T47D (cell line): ENCODE results near the gene C1QA.
"Not testable (repeated sequence)": the region's sequence is repeated elsewhere in the genome, so short reads cannot be mapped to it uniquely, and the experiment has no call there.

Experiments
- DNase-seq, 2 experiments: peaks; one replicate each; pipeline versions ENCODE4 v3.0.0 to v3.0.0-alpha.2; 2011 to 2012; ENCODE audit warnings: low read depth in 1 of 2, low spot score in 1 of 2
- JUND ChIP-seq: IDR thresholded peaks from 2 replicates; pipeline ENCODE4 v1.6.1; 2012; ENCODE audit warnings: low read depth
- in situ Hi-C: cut with HindIII; loops from 2 replicates; pipeline ENCODE4 v1.10.0; 2016; ENCODE audit warnings: low sequenced_read_pairs, low pct_unique_long_range_greater_than_20kb

Gene C1QA

DNA sequence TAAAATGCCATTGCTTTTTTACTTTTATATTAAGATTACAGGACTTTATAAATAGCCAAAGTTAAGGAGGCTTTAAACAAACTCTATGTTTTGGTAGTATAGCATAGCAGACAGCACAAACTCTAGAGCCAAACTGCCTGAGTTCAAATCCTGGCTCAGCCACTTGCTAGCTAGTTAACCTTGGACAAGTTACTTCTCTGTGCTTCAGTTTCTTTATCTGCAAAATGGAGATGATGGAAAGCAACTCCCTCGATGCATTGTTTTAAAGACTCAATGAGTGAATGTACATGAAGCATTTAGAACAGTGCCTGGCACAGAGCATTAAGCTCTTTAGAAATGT, 38.0 kb downstream of the C1QA start:
- in situ Hi-C loops = no loop called here
- no peak for TF ChIP-seq JUND
- no peak for DNase-seq

DNA sequence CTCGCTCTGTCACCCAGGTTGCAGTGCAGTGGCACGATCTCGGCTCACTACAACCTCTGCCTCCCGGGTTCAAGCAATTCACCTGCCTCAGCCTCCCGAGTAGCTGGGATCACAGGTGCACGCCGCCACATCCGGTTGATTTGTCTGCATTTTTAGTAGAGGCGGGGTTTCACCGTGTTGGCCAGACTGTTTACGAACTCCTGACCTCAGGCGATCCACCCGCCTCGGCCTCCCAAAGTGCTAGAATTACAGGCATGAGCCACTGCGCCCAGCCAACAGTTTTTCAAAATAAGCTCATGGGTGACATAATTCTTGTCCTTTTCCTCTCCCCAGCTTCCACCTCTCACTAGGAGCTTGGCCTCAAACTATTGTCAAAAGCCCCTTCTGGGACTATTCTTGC, 39.7 kb downstream of the C1QA start:
- in situ Hi-C loops, DNase-seq: not testable (repeated sequence)

DNA sequence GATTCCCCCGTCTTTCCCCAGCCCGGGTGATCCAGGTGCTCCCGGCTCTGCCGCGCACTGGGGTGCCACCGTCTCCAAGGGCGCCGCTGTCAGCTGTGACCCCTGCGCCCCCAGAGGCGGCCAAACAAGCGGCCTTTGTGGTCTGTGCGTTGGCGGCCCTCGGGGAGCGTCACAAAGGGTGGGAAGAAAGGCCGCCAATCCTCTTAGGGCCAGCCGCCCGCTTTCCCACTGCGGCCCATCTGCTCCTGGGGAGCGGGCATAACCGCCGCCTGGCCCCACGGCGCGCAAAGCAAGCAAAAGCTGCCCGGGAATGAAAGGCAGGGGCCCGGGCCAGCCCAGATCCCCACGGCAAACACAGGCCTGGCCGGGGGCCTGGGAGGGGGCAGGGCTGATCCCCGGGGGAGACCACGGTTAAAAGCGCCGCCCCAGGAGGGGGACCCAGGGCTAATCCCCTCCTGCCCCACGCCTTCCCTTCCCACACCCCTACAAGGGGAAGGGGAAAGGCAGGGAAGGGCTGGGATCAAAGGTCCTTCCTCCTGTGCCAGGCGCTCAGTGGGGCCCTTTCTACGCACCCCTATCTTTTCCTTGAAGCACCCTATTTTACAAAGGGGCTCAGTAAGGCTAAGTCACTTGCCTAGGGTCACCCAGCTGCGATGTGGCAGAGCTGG, 40.6 kb downstream of the C1QA start:
- in situ Hi-C loops = no loop called here
- no peak for DNase-seq
- no peak for TF ChIP-seq JUND

DNA sequence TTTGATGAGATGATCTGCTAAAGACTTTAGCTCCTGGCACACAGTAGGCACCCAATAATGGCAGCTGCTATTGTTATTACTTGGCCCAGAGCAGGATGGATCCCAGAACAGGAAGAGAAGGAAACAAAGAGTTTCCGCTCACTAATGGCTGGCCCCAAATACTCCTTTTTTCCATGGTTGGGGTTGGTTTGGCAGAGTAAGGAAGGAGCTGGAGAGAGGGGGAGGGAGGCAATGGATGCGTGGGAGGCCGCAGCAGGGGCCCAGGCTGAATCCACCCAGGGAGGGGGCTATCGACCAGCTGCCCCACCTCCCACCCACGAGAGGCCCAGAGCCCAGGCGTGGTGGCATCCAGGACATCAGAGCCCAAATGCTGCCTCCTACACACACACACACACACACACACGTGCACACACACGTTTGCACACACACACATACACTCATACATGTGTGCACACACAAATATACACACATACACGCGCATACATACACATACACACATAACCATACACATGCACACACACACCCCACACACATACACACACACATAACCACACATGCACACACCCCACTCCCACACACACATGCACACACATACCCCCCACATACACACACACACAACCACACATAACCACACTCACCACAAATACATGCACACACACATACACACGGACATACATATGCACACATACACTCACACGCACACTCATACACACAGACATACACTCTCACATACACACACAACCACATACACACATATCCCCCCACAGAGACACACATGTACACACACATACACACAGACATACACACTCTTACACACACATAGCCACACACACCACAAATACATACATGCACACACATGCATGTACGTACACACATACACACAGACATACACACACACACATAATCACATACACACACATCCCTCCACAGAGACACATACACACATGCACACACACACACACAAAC, 41.8 kb downstream of the C1QA start:
- in situ Hi-C loops = no loop called here
- no peak for DNase-seq
- no peak for TF ChIP-seq JUND

DNA sequence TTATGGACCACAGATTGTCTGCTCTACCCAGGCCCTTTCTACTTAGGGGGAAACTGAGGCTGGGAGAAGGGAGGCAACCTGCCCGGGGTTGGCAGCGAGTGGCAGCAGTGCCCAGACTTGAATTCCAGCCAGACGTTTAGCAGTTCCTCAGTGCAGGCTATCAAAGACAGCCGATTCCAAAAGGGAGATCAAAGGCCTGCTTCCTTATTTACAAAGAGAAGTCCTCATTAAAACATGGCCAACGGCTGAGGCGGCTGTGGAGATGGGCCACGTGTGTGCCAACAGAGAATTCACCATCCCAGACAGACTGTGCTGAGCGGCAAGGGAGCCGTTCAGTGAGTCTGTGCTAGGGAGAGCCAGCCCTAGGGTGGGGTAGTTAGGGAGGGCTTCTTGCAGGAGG, 44.3 kb downstream of the C1QA start:
- no peak for DNase-seq
- no peak for TF ChIP-seq JUND
- in situ Hi-C loops = no loop called here

DNA sequence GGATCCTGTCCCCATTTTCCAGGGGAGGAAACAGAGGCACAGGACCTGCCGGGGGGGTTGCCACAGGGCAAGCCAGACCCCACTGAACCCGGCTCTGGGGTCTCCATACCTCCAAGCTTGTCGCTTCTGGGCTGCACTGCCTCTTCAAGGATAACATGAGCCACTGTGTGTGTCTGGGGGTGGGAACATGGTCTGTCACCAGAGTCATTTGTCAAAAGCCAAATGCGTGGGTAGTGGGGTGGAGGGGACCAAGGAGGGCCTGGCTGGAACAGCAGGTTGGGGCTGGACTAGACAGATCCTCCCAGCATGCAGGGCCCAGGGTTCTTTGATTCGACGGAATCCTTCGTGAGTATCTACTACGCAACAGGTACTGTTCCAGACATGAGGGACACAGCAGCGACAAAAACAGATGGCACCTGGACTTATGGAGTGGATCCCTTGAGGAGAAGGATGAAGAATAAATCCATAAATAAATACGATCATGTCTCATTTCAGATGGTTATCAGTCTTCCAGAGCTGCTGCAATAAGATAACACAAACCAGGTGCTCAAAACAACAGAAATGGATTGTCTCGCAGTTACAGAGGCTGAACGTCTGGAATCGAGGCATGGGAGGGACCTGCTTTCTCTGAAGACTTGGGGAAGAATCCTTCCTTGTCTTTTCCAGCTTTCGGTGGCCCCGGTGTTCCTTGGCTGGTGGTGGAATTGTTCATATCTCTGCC, 45.3 kb downstream of the C1QA start:
- in situ Hi-C loops = no loop called here
- DNase-seq = no peak
- TF ChIP-seq JUND = no peak

DNA sequence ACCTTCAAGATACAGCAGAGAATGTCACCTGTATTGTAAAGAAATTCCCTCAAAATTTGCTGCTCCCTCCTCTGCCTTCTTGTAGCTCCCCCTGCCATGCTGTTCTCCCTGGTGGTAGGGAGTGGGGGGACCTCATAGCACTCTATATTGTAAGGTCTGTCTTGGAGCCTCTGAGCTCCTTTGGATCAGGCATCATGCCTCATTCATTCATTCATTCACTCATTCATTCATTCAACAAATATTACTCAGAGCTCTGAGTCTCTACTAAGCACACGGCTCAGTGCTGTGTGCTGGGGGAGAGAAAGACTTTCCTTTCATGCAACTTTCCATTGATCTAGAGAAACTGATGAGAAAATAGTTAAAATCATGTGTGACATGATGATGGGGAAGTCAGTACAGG, 47.1 kb downstream of the C1QA start:
- no peak for TF ChIP-seq JUND
- in situ Hi-C loops = no loop called here
- no peak for DNase-seq

DNA sequence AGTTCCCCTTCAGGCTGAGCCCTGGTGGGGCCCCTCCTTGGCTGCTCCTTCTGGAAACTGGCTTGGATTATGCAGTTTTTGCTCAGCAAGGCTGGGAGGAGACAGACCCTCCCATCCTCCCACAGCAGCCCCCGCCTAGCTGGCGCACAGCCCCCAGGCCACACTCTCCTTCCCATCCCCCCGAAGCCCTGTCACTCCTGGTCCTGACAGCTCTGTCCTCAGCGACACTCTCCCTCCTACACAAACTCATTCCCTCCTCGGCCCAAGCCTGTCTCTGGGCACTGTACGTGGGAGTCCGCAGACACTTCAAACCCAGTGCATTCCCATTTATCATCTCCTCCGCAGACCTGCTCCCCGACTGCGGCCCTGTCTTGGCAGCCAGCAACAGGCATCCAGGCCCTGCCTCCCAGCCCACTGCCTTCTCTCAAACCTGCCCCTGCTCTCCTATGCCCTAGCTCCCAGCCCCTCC, 49.2 kb downstream of the C1QA start:
- TF ChIP-seq JUND = no peak
- in situ Hi-C loops = no loop called here
- DNase-seq = no peak

DNA sequence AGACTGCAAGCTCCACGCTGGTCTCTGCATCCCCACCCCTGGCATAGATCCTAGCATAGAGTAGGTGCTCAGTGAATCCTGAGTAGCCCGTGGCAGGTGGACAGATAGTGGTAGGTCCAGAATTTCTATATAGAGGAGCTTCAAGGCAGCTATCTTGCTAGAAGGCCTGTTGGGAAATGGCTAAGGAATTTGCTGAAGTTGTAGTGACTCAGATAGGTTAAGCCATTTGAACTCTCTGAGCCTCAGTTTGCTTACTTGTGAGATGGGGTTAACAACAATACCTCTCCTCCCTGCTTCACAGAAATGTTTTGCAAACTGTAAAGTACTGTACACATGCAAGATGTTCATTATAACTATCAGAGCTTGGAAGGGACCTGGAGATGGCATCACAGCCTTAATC, 50.8 kb downstream of the C1QA start:
- no peak for TF ChIP-seq JUND
- no peak for DNase-seq

DNA sequence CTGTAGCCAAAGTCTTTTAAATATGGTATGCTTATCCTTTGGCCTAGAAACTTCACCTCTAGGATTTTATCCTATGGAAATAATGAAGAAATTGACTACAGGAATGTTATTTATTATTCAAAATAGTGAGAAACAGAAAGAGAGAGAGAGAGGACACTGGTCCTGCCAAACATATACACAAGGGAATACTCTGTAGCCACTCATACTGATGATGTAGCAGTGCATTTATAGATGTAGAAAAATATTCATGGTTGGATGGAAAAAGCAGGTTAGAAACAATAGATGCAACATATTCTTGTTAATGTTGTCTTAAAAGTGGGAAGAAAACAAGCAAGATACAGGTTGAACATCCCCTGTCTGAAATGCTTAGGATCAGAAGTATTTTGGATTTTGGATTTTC, 52.0 kb downstream of the C1QA start:
- in situ Hi-C loops = no loop called here
- no peak for DNase-seq
- no peak for TF ChIP-seq JUND

More for the DNA sequence above, 50.8 kb downstream of the C1QA start:
- in situ Hi-C loops = no loop called here
